Activated CD8-positive, alpha-beta T cell treated with anti-CD3 and anti-CD28 coated beads, Interleukin-2, amount 10 ng/mL, durations not matched to agents 7 days and 5 days (primary cell): ENCODE measurements around the gene PDK4. TPM values are rescaled to one million over a fixed set of nuclear protein-coding genes. Genes with fewer than 3 reads are reported as not detected.

ENCODE experiments used
- ATAC-seq: fragments of 150-1000 bp; cut with Tn5 transposase; one replicate; pipeline ENCODE4 v1.10.0; 2021; ENCODE audit warnings: moderate library complexity
- CTCF ChIA-PET: fragments of 350-600 bp; sonication (Branson Sonifier 250); formaldehyde crosslinking; loops from one replicate; lab custom pipeline; 2021; ENCODE audit warnings: antibody characterized with exemption; lab: Charles Lee
- POLR2A ChIA-PET: fragments of 350-600 bp; sonication (Branson Sonifier 250); formaldehyde crosslinking; loops from one replicate; lab custom pipeline; 2021; ENCODE audit warnings: antibody characterized with exemption; lab: Charles Lee
- DNase-seq: peaks from one replicate; pipeline ENCODE4 v3.0.0-alpha.2; 2020
- H3K27ac Mint-ChIP-seq: one replicate; pipeline ENCODE4 v1.8.0; 2021; ENCODE audit warnings: mild to moderate bottlenecking, mixed read lengths
- H3K27me3 Mint-ChIP-seq: one replicate; pipeline ENCODE4 v1.8.0; 2021; ENCODE audit warnings: low read depth, mixed read lengths
- H3K36me3 Mint-ChIP-seq: one replicate; pipeline ENCODE4 v1.8.0; 2021; ENCODE audit warnings: low read depth, mixed read lengths
- H3K4me1 Mint-ChIP-seq: one replicate; pipeline ENCODE4 v1.8.0; 2021; ENCODE audit warnings: low read depth, mixed read lengths
- H3K4me3 Mint-ChIP-seq: one replicate; pipeline ENCODE4 v1.8.0; 2021; ENCODE audit warnings: mild to moderate bottlenecking, mixed read lengths
- H3K9me3 Mint-ChIP-seq: one replicate; pipeline ENCODE4 v1.8.0; 2022; ENCODE audit warnings: mixed read lengths; ENCODE audit not compliant: insufficient read depth
- total RNA-seq, 2 experiments: library from RNA; stranded (reverse); gene quantifications; one replicate each; pipeline ENCODE4 v1.2.3, GENCODE V29; 2021

PDK4 gene
- total RNA-seq, 2 experiments from 2014 or later: not detected

DNA sequence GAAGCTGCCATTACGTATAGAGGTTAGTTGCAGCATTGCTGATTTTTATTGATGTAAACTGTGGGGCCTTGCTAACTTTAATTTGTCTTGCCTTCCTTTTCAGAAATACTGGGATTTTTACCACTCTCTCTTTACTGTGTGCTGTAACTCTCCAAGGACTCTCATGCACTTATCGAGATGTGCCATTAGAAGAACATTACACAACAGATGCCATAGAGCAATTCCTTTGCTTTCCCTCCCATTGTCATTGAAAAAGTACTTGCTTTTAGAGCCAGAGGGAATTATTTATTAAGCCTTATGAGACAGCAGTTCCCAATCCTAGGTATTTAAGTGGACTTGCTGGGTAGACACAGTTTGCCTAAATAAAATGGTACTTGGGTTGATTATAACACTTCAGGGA, 58.8 kb downstream of the PDK4 start:
- ATAC-seq (no peak), DNase-seq (no peak)
- Mint-ChIP-seq H3K4me1 (no peaks in the 10 kb centered on the region), H3K36me3 (no peaks in the 10 kb centered on the region), H3K4me3 (no peak overlapping the region), H3K27ac (no peak overlapping the region), H3K27me3 (peaks cover 25% of the 10 kb centered on the region), H3K9me3 (no peaks in the 10 kb centered on the region)
- CTCF ChIA-PET: no interaction called here
- POLR2A ChIA-PET: no interaction called here

DNA sequence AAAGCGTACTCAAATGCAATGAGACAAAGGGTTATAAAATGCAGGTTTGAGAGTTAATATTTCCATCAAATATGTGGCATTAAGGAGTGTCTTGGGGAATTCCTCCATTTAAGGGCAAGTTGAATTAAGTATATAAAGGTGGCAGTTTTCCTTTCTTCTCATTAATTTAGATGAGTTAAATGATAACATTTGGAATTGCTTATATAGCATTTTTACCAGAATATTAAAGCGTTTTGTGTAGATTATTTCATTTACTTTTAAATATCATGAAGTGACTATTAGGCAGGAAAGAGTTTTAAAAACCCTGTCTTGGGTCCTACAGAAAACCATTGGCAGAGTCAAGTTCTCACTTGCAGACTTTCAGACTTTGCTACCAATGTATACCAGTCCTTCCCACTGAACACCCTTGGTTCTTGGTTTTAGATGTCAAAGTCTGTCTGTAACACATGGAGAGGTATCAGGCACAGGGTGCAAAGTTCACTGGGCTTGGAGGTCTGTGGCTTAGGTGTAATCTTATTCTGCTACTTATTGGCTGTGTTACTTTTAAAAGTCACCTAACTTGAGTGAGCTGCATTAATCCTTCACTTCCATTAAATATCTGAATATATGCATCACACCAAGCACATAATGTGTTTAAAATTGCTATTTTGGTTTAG, 59.5 kb downstream of the PDK4 start:
- no peak for DNase-seq
- Mint-ChIP-seq H3K9me3 (no peaks in the 10 kb centered on the region), H3K27ac (no peak overlapping the region), H3K4me1 (no peaks in the 10 kb centered on the region), H3K36me3 (no peaks in the 10 kb centered on the region), H3K27me3 (peaks cover 25% of the 10 kb centered on the region), H3K4me3 (no peak overlapping the region)
- ATAC-seq: no peak
- ChIA-PET CTCF (interaction anchor here (2.0 kb wide), 1 partner anchor 154 kb away, joined by 7 read pairs; no protein-coding TSS in a partner anchor), POLR2A (no interaction called here)

DNA sequence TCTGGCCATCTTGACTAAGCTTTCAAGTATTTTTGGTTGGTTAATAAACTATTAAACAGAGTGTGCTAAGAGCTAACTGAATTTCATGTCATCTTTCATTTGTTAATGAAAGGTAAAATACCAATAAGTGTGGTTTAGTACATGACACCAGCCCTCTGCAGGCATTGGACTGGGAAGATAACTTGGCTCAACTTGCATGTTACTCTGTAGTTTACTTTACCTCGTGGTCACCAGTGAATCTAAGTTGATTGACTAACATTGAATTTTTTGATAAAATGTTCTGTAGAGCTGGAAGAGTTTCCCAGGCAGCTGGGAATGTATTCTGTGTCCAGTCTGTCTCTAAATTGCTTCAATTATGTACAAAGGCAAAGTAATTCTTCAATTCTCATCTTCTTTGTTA, 60.7 kb downstream of the PDK4 start:
- no peaks in the 10 kb centered on the region for H3K9me3 Mint-ChIP-seq
- peaks cover 25% of the 10 kb centered on the region for H3K27me3 Mint-ChIP-seq
- no peak overlapping the region for H3K27ac Mint-ChIP-seq
- H3K4me3 Mint-ChIP-seq: no peak overlapping the region
- CTCF ChIA-PET: interaction anchor here (0.9 to 2.0 kb wide), 3 partner anchors 9 to 155 kb away, joined by 3 to 7 read pairs (median 4); no protein-coding TSS in a partner anchor
- no peak for DNase-seq
- H3K4me1 Mint-ChIP-seq: no peaks in the 10 kb centered on the region
- POLR2A ChIA-PET: no interaction called here
- no peaks in the 10 kb centered on the region for H3K36me3 Mint-ChIP-seq
- ATAC-seq: no peak

DNA sequence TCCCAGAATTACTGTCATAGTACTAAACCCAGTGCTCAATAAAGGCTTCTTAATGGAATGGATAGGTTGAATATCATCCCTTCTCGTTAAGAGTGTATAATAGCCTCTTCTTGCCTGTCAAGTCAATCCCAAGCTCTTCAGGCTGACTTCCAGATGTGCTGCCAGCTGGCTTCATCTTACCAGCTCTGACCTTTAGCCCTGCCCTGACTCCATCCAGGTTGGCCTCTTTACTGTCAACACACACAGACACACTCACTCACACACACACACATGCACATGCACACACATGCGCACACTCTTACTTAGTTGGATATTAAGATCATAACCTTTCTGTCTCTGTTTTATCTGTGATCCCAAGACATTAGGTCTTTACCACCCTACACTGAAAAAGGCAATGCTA, 61.5 kb downstream of the PDK4 start:
- Mint-ChIP-seq H3K4me1 (no peaks in the 10 kb centered on the region), H3K4me3 (no peak overlapping the region), H3K36me3 (no peaks in the 10 kb centered on the region), H3K9me3 (no peaks in the 10 kb centered on the region), H3K27me3 (peaks cover 25% of the 10 kb centered on the region), H3K27ac (no peak overlapping the region)
- CTCF ChIA-PET: interaction anchor here (1.1 to 2.0 kb wide), 3 partner anchors 8 to 156 kb away, joined by 4 to 7 read pairs (median 4); no protein-coding TSS in a partner anchor
- ATAC-seq: no peak
- no peak for DNase-seq
- POLR2A ChIA-PET: no interaction called here

Other genes with a start within 250 kb of the PDK4 start
- gene PON3, start 200.1 kb downstream of the PDK4 start, total RNA-seq: not detected
- gene PON2, start 161.5 kb downstream of the PDK4 start, total RNA-seq: 1 to 10 TPM; 2.9 to 4.7 TPM
- not detected for gene ASB4, start 110.6 kb downstream of the PDK4 start, total RNA-seq
- gene DYNC1I1, start 176.0 kb upstream of the PDK4 start, total RNA-seq: not detected